ENCODE data around the gene TMEM98.

GRCh38 chr17:32993977-32994376 lies 66.0 kb downstream of the TMEM98 start:
- no peak for TF ChIP-seq ZBTB8A (IDR thresholded peaks at IDR 0.05; ENCODE audit: partially characterized antibody)
- TF ChIP-seq TAF1 (IDR thresholded peaks at IDR 0.05; ENCODE audit: control insufficient read depth, extremely low read depth, insufficient read depth, low read length, severe bottlenecking), result no peak
- no peak for TF ChIP-seq CBX5 (IDR thresholded peaks at IDR 0.05; ENCODE audit: borderline replicate concordance, low read depth)
- no peak for TF ChIP-seq POLR3G (IDR thresholded peaks at IDR 0.05; ENCODE audit: extremely low read depth, insufficient read length, insufficient replicate concordance)
- TF ChIP-seq HMGXB4 (CRISPR knock-in tag; IDR thresholded peaks at IDR 0.05), result no peak
- no peak for TF ChIP-seq ZNF644 (tag; IDR thresholded peaks at IDR 0.05; ENCODE audit: low read depth)
- no peak for TF ChIP-seq MCM5 (IDR thresholded peaks at IDR 0.05; ENCODE audit: low read depth)
- no peak for TF ChIP-seq SIN3A (IDR thresholded peaks at IDR 0.05; ENCODE audit: borderline replicate concordance in 2 of 2, control insufficient read depth in 1 of 2, low read depth in 2 of 2, low read length in 2 of 2)
- TF ChIP-seq ZNF609 (CRISPR knock-in tag; IDR thresholded peaks at IDR 0.05; ENCODE audit: borderline replicate concordance), result no peak
- TF ChIP-seq, protein P1, sequence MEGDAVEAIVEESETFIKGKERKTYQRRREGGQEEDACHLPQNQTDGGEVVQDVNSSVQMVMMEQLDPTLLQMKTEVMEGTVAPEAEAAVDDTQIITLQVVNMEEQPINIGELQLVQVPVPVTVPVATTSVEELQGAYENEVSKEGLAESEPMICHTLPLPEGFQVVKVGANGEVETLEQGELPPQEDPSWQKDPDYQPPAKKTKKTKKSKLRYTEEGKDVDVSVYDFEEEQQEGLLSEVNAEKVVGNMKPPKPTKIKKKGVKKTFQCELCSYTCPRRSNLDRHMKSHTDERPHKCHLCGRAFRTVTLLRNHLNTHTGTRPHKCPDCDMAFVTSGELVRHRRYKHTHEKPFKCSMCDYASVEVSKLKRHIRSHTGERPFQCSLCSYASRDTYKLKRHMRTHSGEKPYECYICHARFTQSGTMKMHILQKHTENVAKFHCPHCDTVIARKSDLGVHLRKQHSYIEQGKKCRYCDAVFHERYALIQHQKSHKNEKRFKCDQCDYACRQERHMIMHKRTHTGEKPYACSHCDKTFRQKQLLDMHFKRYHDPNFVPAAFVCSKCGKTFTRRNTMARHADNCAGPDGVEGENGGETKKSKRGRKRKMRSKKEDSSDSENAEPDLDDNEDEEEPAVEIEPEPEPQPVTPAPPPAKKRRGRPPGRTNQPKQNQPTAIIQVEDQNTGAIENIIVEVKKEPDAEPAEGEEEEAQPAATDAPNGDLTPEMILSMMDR (IDR thresholded peaks at IDR 0.05 in 2 of 3, conservative IDR thresholded peaks at IDR 0.05 in 1 of 3; ENCODE audit: insufficient read depth in 2 of 3, low read depth in 1 of 3, low read length in 3 of 3), result no peak
- no peak for TF ChIP-seq RNF2 (IDR thresholded peaks at IDR 0.05)
- TF ChIP-seq ZNF592 (IDR thresholded peaks at IDR 0.05), result no peak
- no peak for TF ChIP-seq BCL6 (CRISPR knock-in tag; IDR thresholded peaks at IDR 0.05)

All from K562 (cell line).